GM12872 (cell line): ENCODE results near the gene TMEM196.

Experiments used
- CTCF ChIP-seq: IDR thresholded peaks from 3 replicates; pipeline ENCODE4 v1.5.1; 2011; ENCODE audit warnings: low read depth, mild to moderate bottlenecking, low read length, moderate library complexity; ENCODE audit not compliant: insufficient read depth

TMEM196 gene

GRCh38 chr7:19690736-19691135, 82.7 kb downstream of the TMEM196 start:
- TF ChIP-seq CTCF = no peak

DNA sequence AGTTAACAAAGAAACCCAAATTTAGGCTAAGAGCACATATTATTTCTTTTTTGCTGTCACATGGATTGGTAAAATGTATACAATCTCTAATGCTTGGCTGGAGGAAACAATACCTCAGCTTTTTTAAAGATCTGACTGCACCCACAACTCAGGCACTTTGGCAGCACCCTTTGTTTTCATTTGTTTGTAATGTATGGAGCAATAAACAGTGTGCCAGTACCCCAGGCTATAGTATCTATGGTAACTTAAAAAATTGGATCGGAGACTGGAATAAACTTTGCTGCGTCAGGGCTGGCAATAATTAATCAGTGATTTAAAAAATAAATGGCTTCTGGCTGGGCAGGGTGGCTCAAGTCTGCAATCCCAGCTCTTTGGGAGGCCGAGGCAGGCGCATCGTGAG, 91.8 kb downstream of the TMEM196 start:
- TF ChIP-seq CTCF = no peak

DNA sequence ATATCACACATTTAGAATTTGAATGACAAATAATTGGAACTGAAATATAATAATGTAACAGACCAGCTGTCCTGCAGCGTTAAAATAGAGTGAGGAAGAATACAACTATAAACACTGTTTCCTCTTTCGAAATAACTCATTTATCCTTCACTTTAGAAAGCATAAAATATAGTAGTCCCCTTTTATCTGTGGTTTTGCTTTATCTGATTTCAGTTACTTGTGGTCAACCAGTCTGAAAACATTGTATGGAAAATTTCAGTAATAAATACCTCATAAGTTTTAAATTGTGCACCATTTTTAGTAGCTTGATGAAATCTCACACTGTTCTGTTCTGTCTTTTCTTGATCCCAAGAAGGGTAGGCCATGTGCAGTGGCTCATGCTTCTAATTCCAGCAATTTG, 96.2 kb downstream of the TMEM196 start:
- TF ChIP-seq CTCF = no peak

DNA sequence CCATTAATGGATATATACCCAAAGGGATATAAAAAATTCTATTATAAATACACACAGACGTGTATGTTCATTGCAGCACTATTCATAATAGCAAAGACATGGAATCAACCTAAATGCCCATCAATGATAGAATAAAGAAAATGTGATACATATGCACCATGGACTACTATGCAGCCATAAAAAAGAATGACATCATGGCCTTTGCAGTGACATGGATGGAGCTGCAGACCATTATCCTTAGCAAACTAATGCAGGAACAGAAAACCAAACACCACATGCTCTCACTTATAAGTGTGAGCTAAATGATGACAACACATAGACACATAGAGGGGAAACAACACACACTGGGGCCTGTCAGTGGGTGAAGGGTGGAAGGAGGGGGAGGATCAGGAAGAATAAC, 97.6 kb downstream of the TMEM196 start:
- TF ChIP-seq CTCF = no peak

DNA sequence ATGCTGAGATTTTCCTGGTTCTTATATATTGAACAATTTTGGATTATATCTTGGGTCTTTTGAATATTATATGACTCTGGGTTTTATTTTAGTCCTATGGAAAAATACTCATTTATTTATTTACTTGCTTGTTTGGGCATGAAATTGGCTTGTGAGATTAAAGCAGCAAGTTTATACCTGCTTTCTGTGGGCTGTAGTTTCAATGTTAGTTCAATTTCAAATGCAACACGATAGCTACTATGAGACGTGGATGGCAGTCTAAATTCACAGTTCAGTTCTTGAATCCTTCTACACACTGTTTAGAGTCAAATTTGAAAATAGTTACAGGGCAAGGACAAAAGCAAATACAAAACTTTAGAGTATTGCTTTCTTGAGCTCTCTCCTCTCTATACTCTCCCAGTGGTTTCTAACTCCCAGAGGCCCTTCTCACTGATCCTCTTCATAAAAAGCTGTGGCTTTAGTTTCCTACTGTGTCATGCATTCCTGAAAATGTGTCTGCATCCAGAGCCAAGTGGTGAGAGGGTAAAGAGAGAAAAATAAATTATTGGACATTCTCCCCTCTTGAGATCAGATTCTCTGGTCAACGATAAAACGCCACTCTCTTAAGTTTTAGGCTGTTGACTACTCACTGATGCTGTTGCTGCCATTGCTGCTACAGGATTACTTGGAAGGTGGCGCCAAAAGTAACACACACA, 99.0 kb downstream of the TMEM196 start:
- TF ChIP-seq CTCF = no peak

GRCh38 chr7:19670806-19671205, 102.6 kb downstream of the TMEM196 start:
- TF ChIP-seq CTCF = no peak
